Pancreas (tissue), 10 donors: ENCODE results near the gene RAG1. TPM values are rescaled to one million over a fixed set of nuclear protein-coding genes. Genes with fewer than 3 reads are reported as not detected.

Experiments used
- ATAC-seq, 4 donors: fragments of 200-7000 bp; cut with Tn5 transposase; one replicate each; pipeline versions ENCODE4 v1.8.0 to v1.9.1; 2020; ENCODE audit warnings: mild to moderate bottlenecking in 4 of 4, moderate library complexity in 4 of 4
- DNase-seq, 6 donors: peaks; one replicate each; pipeline ENCODE4 v3.0.0-alpha.2; 2020
- FAIRE-seq: peaks from 2 replicates; lab custom pipeline; 2012; peaks lifted over from hg19 to GRCh38; lab: Jason Lieb, UNC
- H3K27ac ChIP-seq, 4 donors: fragments of 200-600 bp; sonication (generic); 1 replicate in 3 of 4; 2 replicates in 1 of 4; pipeline versions ENCODE4 v1.5.0 to v1.8.0; 2020
- H3K27me3 ChIP-seq, 4 donors: fragments of 200-600 bp; one replicate each; pipeline ENCODE4 v1.8.0; 2021
- H3K36me3 ChIP-seq, 3 donors: fragments of 200-600 bp; sonication (generic) in 1 of 3; one replicate each; pipeline versions ENCODE4 v1.5.0 to v1.8.0; 2020 to 2021
- H3K4me1 ChIP-seq, 3 donors: fragments of 200-600 bp; one replicate each; pipeline ENCODE4 v1.8.0; 2021
- H3K4me3 ChIP-seq, 4 donors: fragments of 200-600 bp; sonication (generic) in 2 of 4; one replicate each; pipeline versions ENCODE4 v1.5.0 to v1.8.0; 2020 to 2021
- H3K9me3 ChIP-seq, 4 donors: fragments of 200-600 bp; one replicate each; pipeline ENCODE4 v1.8.0; 2021
- CTCF ChIP-seq, 4 donors: fragments of 200-600 bp; sonication (generic) in 3 of 4; IDR thresholded peaks; one replicate each; pipeline versions ENCODE4 v1.5.0 to v1.8.0; 2021; ENCODE audit warnings: antibody characterized with exemption in 4 of 4
- WGBS, 2 donors: extraction: QIAGEN DNeasy Blood & Tissue Kit; methylation state at CpG; one replicate each; pipeline ENCODE4 v1.1.7; 2013; 5-methylcytosine and 5-hydroxymethylcytosine counted together
- intact Hi-C, 3 donors: fragments of 100-400 bp; cut with DNase I; formaldehyde crosslinking; loops; one replicate each; pipeline versions ENCODE4 v1.11.1 to v1.14.2; 2022
- polyA plus RNA-seq, 2 donors: library from polyadenylated mRNA; stranded (reverse); fragments of 200-250 nt; gene quantifications; one replicate each; pipeline ENCODE4 v1.2.3, GENCODE V29; 2013
- total RNA-seq, 6 donors: library from RNA; stranded (reverse); fragmentation: NEBNext Ultra II Directional in 4 of 6; extraction: Animal tissue kit (Norgen Biotek cat#: 25700) in 4 of 6; gene quantifications; one replicate each; pipeline versions ENCODE4 v1.2.1 to v1.2.4, GENCODE V29; 2021 to 2023
- donor health status: healthy with polysubstance abuse.
- donor health status: DM: no; HTN: no; CAD: no; lungs with moderate emphysema.
- donor health status: DM: no; HTN: no; CAD: no.
- donor health status: control.
- donor health status: control.
- donor health status: Bipolar disorder and iron deficiency.
- donor health status: DM: yes; HTN: yes; CAD: no.
- donor health status: DM: no; HTN: no; CAD: no.
- donor health status: DM: no; HTN: no; CAD: no.
- donor health status: DM: yes; HTN: yes; CAD: no.

Gene RAG1
- total RNA-seq: under 1 TPM; 0.13 to 0.81 (median 0.64) TPM
- under 1 TPM; 0.26 to 0.34 TPM for polyA plus RNA-seq

- H3K4me3 ChIP-seq: no peak within 1 kb of the TSS
- H3K27ac ChIP-seq: no peak within 1 kb of the TSS
- WGBS, 2 donors: 95 to 99% methylated on average over 1 of the region's 1 CpG
- no peak for FAIRE-seq
- H3K4me1 ChIP-seq: no peaks in the 10 kb centered on the region
- H3K27me3 ChIP-seq: no peaks in the 10 kb centered on the region
- ATAC-seq: no peak
- intact Hi-C loops: loop anchor here in 2 of 3 donors (5.0 to 10.0 kb wide), 3 partner anchors 55 to 177 kb away; no protein-coding TSS in a partner anchor
- TF ChIP-seq CTCF (IDR thresholded peaks at IDR 0.05): no peak
- H3K36me3 ChIP-seq: no peaks in the 10 kb centered on the region
- DNase-seq: no peak
- H3K9me3 ChIP-seq: no peaks in the 10 kb centered on the region
Observed at GRCh38 chr11:36567694-36568093, at the start of gene RAG1. TSS of gene RAG1 (plus strand) at chr11:36568007. CDS start at chr11:36573305, 5,298 bp downstream.

- Histone ChIP-seq H3K4me1 (no peaks in the 10 kb centered on the region), H3K27me3 (no peaks in the 10 kb centered on the region), H3K27ac (no peak overlapping the region), H3K4me3 (no peak overlapping the region), H3K36me3 (no peaks in the 10 kb centered on the region), H3K9me3 (no peaks in the 10 kb centered on the region)
- no peak for DNase-seq
- no peak for ATAC-seq
- no peak for FAIRE-seq
- TF ChIP-seq CTCF (IDR thresholded peaks at IDR 0.05): no peak
- intact Hi-C loops: no loop called here
Observed at GRCh38 chr11:36530840-36531239, 37.0 kb upstream of the RAG1 start.

- no peaks in the 10 kb centered on the region for H3K9me3 ChIP-seq
- H3K4me1 ChIP-seq: no peaks in the 10 kb centered on the region
- no peak for FAIRE-seq
- no peaks in the 10 kb centered on the region for H3K27me3 ChIP-seq
- ATAC-seq: no peak
- intact Hi-C loops: no loop called here
- TF ChIP-seq CTCF (IDR thresholded peaks at IDR 0.05): no peak
- H3K36me3 ChIP-seq: no peaks in the 10 kb centered on the region
- H3K27ac ChIP-seq: no peak overlapping the region
- WGBS, 2 donors: 57 to 70% methylated on average over 8 of the region's 8 CpGs
- H3K4me3 ChIP-seq: no peak overlapping the region
- DNase-seq: no peak
Observed at GRCh38 chr11:36532941-36533601, 34.7 kb upstream of the RAG1 start.

- FAIRE-seq (no peak), ATAC-seq (no peak), DNase-seq (no peak)
- Histone ChIP-seq H3K4me1 (no peaks in the 10 kb centered on the region), H3K27me3 (no peaks in the 10 kb centered on the region), H3K27ac (no peak overlapping the region), H3K36me3 (no peaks in the 10 kb centered on the region), H3K9me3 (no peaks in the 10 kb centered on the region), H3K4me3 (no peak overlapping the region)
- intact Hi-C loops: no loop called here
- 68 to 77% methylated on average over 3 of the region's 3 CpGs for WGBS, 2 donors
- no peak for TF ChIP-seq CTCF (IDR thresholded peaks at IDR 0.05)
Observed at GRCh38 chr11:36534276-36534840, 33.4 kb upstream of the RAG1 start.

GRCh38 chr11:36540998-36541397 lies 26.8 kb upstream of the RAG1 start:
- intact Hi-C loops: no loop called here
- no peak overlapping the region for H3K27ac ChIP-seq
- no peaks in the 10 kb centered on the region for H3K4me1 ChIP-seq
- FAIRE-seq (no peak), DNase-seq (peak in 3 of 6 donors; percentile 7 to 29 (median 16)), ATAC-seq (peak; percentile 56 to 87 (median 82))
- no peaks in the 10 kb centered on the region for H3K27me3 ChIP-seq
- no peaks in the 10 kb centered on the region for H3K36me3 ChIP-seq
- TF ChIP-seq CTCF (IDR thresholded peaks at IDR 0.05): no peak
- H3K4me3 ChIP-seq: no peak overlapping the region
- H3K9me3 ChIP-seq: no peaks in the 10 kb centered on the region
- 11 to 16% methylated on average over 6 of the region's 6 CpGs for WGBS, 2 donors
